GM13976 (cell line): ENCODE data around the gene RFC4.
A peak's percentile ranks its signal among the peaks of the same experiment; 100 is the strongest.

Experiments used
- DNase-seq: peaks from one replicate; pipeline ENCODE4 v3.0.0; 2012; ENCODE audit warnings: low spot score
- in situ Hi-C: fragments of 300-500 bp; cut with MboI; formaldehyde crosslinking; loops from one replicate; pipeline ENCODE4 v1.12.0; 2022; ENCODE audit warnings: low sequenced_read_pairs, mixed read lengths, inconsistent platforms; ENCODE audit not compliant: unreplicated experiment
- TF ChIP-seq, protein P1 (sequence below): IDR thresholded peaks from 2 replicates; pipeline ENCODE4 v1.5.1; 2012; ENCODE audit warnings: borderline replicate concordance, mild to moderate bottlenecking; ENCODE audit not compliant: insufficient read depth; ENCODE audit errors: extremely low read depth, missing control alignments, control extremely low read depth

Gene RFC4

DNA sequence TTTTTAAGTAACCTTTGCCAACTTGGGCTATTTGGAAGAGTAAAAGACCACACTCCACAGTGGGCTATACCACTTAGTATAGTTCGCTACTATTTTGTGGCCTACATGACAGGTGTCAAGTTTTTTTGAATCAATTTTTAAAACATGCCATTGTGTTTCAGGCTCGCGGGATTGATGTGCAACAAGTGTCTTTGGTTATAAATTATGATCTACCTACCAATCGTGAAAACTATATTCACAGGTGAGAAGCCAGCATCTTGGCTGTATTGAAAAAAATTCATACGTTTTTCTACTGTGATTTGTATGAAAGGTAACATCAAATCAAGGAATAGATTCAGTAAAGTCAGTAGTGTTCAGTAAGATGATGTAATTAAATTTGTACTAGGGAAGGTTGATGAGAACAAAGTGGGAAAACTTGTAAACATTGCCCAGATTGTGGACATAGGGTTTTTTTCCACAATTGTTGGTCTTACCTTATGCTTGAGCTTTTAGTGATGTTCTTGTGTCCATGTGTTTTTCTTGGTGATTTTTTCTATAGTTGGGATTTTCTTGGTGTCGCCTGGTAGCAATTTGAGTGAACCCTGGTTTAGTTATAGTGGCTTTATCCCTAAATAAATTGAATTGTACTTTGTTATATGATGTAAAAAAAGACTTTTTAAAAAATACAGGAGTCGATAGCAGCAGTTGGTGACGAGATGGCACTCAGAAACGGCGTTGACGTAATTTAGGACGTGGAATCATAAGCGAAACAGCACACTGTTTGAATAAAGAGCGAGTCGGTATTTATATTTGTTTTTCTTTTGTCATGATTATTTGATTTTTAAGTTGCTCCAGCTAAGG is 18.4 kb downstream of the RFC4 start:
- no peak for DNase-seq
- in situ Hi-C loops, result no loop called here
- TF ChIP-seq, protein P1, sequence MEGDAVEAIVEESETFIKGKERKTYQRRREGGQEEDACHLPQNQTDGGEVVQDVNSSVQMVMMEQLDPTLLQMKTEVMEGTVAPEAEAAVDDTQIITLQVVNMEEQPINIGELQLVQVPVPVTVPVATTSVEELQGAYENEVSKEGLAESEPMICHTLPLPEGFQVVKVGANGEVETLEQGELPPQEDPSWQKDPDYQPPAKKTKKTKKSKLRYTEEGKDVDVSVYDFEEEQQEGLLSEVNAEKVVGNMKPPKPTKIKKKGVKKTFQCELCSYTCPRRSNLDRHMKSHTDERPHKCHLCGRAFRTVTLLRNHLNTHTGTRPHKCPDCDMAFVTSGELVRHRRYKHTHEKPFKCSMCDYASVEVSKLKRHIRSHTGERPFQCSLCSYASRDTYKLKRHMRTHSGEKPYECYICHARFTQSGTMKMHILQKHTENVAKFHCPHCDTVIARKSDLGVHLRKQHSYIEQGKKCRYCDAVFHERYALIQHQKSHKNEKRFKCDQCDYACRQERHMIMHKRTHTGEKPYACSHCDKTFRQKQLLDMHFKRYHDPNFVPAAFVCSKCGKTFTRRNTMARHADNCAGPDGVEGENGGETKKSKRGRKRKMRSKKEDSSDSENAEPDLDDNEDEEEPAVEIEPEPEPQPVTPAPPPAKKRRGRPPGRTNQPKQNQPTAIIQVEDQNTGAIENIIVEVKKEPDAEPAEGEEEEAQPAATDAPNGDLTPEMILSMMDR, result no peak

DNA sequence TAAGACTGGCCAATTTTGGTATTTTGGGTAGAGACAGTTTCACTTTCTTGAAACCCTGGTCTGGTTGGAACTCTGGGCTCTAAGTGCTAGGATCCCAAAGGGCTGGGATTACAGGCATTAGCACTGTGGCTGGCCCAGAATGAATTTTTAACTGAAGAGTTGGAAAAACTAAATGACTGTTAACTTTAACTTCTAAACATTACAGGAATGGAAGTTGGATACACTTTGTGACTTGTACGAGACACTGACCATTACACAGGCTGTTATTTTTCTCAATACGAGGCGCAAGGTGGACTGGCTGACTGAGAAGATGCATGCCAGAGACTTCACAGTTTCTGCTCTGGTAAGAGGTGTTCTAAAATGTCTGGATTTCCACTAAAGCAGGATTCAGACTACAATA is 19.4 kb downstream of the RFC4 start:
- TF ChIP-seq, protein P1, result no peak
- in situ Hi-C loops, result no loop called here
- no peak for DNase-seq

DNA sequence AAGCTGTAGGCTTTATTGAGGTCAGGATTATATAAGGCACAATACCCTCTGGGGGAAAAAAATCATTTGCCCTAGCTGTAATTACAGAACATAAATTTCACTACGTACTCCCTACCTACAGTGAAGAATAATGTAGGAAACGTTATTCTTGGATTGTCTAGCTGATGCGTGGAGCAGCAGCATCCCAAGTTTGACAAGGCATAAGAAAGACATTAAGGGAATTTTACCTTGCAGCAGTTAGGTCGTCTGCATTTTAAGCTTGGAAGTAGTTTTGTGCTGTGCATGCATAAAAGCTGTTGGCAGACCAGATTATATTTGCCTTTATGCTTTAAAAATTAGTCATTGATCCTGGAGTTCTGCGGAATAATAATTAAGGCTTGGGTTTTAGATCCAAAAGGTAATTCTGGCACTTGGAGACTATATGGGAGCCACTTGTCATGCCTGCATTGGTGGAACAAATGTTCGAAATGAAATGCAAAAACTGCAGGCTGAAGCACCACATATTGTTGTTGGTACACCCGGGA is 20.7 kb downstream of the RFC4 start:
- no peak for DNase-seq
- TF ChIP-seq, protein P1, result no peak
- in situ Hi-C loops, result no loop called here

DNA sequence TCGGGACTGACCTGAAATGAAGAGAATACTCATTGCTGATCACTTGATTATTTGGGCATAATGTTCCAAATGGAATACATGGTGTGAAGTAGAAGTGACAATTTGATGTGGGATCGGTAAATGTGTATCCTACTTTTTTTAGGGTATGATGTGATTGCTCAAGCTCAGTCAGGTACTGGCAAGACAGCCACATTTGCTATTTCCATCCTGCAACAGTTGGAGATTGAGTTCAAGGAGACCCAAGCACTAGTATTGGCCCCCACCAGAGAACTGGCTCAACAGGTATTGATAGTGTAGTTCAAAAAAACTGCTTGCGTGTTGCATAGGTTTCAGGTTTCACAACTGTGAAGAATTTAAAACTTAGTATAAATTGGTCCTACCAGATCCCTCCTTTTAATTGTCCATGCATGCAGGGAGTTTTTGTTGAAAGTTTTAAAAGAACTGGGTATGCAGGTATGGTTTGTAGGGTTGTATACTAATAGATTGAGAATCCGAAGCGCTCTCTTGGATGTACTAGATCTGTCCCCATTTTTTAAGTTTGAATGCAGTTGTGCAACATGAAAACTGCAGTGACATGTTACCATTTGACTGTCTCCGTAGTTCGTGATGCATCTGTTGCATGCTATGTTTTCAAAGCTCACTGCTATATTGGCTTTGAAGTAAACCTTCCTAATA is 21.3 kb downstream of the RFC4 start:
- TF ChIP-seq, protein P1, result no peak
- in situ Hi-C loops, result no loop called here
- DNase-seq, result no peak

DNA sequence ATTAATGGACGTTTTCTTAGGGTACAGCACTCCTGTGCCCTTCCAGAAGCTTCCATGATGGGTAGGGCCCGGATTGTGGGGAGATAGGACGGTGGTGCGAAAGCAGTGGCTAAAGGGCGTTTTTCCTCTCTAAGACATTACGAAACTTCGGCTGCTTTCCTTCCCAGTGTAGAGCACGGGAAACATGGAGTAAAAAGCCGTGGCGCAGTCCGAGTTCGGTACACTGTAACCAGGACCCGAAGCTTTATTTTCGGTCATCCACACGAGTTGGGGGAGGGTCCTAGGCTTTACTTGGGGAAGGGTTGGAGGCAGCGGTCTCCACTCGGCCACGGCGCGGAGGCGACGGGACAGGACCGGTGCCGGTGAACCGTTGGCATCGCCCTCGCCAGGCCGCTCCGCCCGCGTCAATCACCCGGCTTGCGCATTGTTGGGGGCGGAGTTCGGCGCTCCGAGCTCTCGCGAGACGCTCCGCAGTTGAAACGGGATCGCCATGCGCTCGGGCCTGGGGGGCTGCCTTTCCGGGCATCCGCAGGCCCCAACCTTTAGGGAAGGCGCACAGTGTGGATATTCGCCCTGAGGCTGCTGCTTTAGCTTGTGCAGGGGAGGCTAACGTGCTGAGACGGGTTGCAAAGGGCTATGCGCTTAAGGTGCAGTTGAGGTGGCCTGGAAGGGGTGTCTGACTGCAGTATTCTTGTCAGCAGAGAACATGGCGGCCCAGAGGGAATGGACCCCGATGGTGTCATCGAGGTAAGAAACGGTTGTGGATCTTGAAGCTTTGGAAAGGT is 22.4 kb downstream of the RFC4 start:
- in situ Hi-C loops, result no loop called here
- peak; percentile 82 for DNase-seq
- TF ChIP-seq, protein P1, result no peak

DNA sequence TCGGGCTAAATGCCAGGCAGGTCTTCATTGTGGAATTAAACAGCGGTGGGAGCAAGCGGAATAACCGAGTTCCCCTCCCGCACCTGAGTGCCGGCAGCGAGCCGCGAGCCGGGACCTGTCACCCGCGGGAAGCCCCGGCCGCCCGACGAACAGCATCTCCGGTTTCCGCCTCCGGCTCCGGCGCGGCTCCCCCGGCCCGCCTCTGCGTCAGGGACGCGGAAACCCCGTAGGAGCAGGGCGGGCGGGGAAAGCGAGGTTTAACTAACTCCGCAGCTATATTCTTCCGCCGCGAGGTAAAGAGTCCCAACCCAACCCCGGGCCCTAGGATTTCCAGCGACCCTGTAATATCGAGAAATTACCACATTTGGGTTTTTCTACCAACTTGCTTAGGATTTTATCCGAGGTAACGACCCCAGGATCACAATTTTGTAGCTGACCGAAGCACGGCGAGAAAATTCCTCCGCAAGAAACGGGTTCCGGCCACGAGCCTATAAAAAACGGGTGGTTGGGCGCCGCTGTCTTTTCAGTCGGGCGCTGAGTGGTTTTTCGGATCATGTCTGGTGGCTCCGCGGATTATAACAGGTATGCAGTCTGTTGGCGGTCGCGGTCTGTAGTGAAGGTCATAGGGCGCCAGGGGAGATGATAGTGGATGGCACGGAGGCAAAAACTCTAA is 23.1 kb downstream of the RFC4 start, which contains the start of gene EIF4A2:
EIF4A2 (plus strand) TSS at position 520 of the 673 bp plus-strand sequence; CDS start at position 554, 34 bp downstream.
- peak; percentile 94 for DNase-seq
- in situ Hi-C loops, result no loop called here
- TF ChIP-seq, protein P1, result no peak
